ENCODE data around the gene NQO2.
"Not testable (repeated sequence)": the region's sequence is repeated elsewhere in the genome, so short reads cannot be mapped to it uniquely, and the experiment has no call there.

Gene NQO2

DNA sequence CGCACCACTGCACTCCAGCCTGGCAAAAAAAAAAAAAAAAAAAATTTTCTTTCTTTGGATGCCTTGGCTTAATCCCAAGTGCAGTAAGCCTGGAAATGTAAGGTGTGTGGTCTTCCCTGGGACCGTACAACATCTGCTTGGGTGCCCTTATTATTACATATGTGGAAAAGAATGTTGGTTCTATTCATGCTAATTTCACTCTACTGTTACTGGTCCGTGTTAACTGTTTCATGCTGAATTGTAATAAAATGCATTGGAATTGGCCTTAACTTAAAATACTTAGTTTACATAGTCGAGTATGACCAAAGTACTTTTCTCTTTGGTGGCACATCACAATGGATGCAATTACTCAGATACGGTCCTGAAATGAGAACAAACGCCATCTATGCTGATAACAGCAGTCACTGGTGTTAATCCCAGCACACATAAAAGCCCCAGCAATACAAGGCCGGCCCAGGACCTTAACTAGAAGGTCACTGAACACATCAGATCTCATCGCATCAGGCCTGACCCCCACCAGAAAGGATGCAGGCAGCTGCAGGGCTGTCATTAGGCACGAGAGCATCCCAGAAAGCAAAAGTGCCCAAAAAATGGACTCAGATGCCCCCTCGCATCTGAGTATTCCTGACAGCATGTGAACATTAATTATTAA lies 29.5 kb upstream of the NQO2 start:
- no peak for DNase-seq (ENCODE audit: extremely low read depth, insufficient read length)
- TF ChIP-seq, protein P1, sequence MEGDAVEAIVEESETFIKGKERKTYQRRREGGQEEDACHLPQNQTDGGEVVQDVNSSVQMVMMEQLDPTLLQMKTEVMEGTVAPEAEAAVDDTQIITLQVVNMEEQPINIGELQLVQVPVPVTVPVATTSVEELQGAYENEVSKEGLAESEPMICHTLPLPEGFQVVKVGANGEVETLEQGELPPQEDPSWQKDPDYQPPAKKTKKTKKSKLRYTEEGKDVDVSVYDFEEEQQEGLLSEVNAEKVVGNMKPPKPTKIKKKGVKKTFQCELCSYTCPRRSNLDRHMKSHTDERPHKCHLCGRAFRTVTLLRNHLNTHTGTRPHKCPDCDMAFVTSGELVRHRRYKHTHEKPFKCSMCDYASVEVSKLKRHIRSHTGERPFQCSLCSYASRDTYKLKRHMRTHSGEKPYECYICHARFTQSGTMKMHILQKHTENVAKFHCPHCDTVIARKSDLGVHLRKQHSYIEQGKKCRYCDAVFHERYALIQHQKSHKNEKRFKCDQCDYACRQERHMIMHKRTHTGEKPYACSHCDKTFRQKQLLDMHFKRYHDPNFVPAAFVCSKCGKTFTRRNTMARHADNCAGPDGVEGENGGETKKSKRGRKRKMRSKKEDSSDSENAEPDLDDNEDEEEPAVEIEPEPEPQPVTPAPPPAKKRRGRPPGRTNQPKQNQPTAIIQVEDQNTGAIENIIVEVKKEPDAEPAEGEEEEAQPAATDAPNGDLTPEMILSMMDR (IDR thresholded peaks at IDR 0.05; ENCODE audit: insufficient read depth, low read length, poor library complexity, severe bottlenecking) = no peak
- no peak overlapping the region for H3K4me3 ChIP-seq (replicated peaks; ENCODE audit: low read depth, low read length)

DNA sequence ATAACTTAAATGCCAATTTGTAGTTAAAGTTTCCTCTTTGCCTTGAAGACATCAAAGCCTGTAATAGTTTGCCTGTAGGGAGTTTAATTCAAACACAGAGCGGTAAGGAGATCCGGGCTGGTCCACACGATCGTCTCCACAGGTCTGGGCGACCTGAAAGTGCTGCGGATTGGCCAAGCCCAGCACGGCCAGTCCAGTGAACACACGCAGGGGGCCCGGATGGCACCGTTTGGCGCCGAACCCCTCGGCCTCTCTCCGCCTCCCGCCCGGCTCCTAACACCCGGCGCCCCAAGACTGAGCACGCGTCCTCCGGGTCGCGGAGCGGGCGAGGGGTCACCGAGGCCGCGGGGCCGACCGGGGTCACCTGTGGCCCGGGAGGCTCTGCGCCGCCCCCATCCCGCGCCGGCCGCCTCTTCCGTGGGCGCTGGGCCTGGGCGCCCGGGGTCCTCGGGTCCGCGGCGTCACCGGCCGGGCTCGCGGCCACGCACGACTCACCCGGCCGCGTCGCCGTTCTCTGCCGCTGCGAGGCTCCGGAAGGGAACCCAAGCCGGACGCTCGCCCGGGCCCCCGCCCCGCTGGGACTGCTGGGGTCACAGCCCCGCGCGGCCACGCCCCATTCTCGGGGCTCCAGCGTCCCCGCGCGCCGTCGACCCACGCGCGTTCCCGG lies 28.8 kb upstream of the NQO2 start:
- TF ChIP-seq, protein P1 (IDR thresholded peaks at IDR 0.05; ENCODE audit: insufficient read depth, low read length, poor library complexity, severe bottlenecking) = no peak
- no peak overlapping the region; the same call in 1 of the 2 replicates for H3K4me3 ChIP-seq (replicated peaks; ENCODE audit: low read depth, low read length)
- no peak for DNase-seq (ENCODE audit: extremely low read depth, insufficient read length)
- no peaks in the 10 kb centered on the region for H3K36me3 ChIP-seq (ENCODE audit: control insufficient read depth, insufficient read depth, low read length)
- H3K27me3 ChIP-seq (replicated peaks; ENCODE audit: control insufficient read depth, insufficient read depth, low read length) = peaks cover 1% of the 10 kb centered on the region

More for the DNA sequence above, 29.5 kb upstream of the NQO2 start:
- Histone ChIP-seq H3K27me3 (replicated peaks; ENCODE audit: control insufficient read depth, insufficient read depth, low read length) (peaks cover 1% of the 10 kb centered on the region), H3K36me3 (ENCODE audit: control insufficient read depth, insufficient read depth, low read length) (no peaks in the 10 kb centered on the region)

DNA sequence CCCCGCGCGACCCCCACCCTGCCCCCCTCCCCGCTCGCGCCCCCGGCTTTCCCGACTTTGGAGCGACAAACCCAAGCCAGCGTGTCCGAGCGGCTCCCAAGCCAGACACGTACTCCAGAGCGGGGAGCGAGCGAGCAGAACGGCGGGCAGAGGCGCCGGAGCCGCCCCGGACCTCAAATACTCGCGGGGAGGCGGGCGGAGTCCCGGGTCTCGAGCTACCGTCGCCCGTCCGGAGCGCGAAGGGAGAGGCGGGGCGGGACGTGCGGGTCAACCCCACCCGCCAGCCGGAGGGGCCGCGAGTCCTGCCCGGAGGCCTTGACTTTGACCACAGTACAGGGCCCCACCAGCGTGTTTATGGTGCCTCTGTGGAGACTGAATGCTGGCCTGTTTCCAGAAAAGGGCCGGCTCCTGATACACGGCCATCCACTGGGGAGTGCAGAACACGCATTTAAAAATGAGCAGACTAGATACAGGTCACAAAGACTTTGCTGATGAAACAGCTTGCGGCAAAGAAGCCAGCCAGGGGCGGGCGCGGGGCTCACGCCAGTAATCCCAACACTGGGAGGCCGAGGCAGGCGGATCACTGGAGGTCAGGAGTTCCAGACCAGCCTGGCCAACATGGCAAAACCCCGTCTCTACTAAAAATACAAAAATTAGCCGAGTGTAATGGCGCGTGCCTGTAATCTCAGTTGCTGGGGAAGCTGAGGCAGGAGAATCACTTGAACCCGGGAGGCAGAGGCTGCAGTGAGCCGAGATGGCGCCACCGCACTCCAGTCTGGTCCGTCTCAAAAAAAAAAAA lies 28.1 kb upstream of the NQO2 start, which contains the start of gene SERPINB6:
SERPINB6 (minus strand) TSS at position 148 of the 799 bp plus-strand sequence. CDS start 12,235 bp downstream, outside the sequence.
- peaks cover 1% of the 10 kb centered on the region for H3K27me3 ChIP-seq (replicated peaks; ENCODE audit: control insufficient read depth, insufficient read depth, low read length)
- H3K4me3 ChIP-seq (replicated peaks; ENCODE audit: low read depth, low read length) = peak within 1 kb of the TSS; percentile 27
- TF ChIP-seq, protein P1 (IDR thresholded peaks at IDR 0.05; ENCODE audit: insufficient read depth, low read length, poor library complexity, severe bottlenecking) = no peak
- no peaks in the 10 kb centered on the region for H3K36me3 ChIP-seq (ENCODE audit: control insufficient read depth, insufficient read depth, low read length)
- DNase-seq (ENCODE audit: extremely low read depth, insufficient read length) = no peak

DNA sequence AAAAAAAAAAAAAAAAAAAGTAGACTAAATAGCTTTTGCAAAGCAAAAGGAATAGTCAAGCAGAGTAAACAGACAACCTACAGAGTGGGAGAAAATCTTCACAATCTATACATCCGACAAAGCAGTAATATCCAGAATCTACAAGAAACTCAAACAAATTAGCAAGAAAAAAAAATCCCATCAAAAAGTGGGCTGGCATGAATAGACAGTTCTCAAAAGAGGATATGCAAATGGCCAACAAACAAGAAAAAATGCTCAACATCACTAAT lies 27.5 kb upstream of the NQO2 start:
- H3K36me3 ChIP-seq (ENCODE audit: control insufficient read depth, insufficient read depth, low read length); H3K27me3 ChIP-seq (replicated peaks; ENCODE audit: control insufficient read depth, insufficient read depth, low read length); DNase-seq (ENCODE audit: extremely low read depth, insufficient read length); H3K4me3 ChIP-seq (replicated peaks; ENCODE audit: low read depth, low read length): not testable (repeated sequence)

DNA sequence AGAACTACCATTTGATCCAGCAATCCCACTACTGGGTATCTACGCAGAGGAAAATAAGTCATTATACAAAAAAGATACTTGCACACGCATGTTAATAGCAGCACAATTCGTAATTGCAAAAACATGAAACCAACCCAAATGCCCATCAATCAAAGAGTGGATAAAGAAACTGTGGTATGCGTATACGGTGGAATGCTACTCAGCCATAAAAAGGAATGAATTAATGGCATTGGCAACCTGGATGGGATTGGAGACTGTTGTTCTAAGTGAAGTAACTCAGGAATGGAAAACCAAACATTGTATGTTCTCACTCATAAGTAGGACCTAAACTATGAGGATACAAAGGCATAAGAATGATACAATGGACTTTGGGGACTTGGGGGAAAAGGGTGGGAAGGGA lies 27.0 kb upstream of the NQO2 start:
- not testable (repeated sequence) for DNase-seq (ENCODE audit: extremely low read depth, insufficient read length); H3K36me3 ChIP-seq (ENCODE audit: control insufficient read depth, insufficient read depth, low read length); H3K27me3 ChIP-seq (replicated peaks; ENCODE audit: control insufficient read depth, insufficient read depth, low read length); H3K4me3 ChIP-seq (replicated peaks; ENCODE audit: low read depth, low read length)

DNA sequence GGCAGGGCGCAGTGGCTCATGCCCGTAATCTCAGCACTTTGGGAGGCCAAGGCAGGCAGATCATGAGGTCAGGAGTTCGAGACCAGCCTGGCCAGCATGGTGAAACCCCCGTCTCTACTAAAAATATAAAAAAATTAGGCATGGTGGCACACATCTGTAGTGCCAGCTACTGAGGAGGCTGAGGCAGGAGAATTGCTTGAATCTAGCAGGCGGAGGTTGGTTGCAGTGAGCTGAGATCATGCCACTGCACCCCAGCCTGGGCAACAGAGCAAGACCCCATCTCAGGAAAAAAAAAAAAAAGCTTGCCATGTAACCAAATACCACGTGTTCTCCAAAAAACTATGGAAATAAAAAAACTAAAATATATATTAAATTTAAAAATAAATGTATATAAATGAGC lies 26.5 kb upstream of the NQO2 start:
- not testable (repeated sequence) for H3K36me3 ChIP-seq (ENCODE audit: control insufficient read depth, insufficient read depth, low read length); DNase-seq (ENCODE audit: extremely low read depth, insufficient read length); H3K4me3 ChIP-seq (replicated peaks; ENCODE audit: low read depth, low read length); H3K27me3 ChIP-seq (replicated peaks; ENCODE audit: control insufficient read depth, insufficient read depth, low read length)

DNA sequence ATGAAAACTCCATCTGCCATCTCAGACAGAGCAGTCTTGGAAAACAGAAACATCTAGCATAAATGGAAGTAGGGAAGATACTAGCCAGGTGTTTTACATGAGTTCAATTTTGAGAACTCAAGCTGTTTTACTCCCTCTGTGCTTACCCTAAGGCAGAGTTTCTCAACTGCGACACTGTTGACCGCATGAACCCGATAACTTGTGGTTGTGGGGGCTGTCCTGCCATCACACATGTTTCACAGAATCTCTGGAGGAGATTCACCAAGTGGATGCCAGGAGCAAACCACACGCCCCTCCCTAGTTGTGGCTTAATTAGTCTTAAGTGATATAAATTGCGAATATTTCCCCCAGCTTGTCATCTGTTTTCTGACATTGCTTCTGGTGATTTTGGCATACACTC lies 26.0 kb upstream of the NQO2 start:
- H3K36me3 ChIP-seq (ENCODE audit: control insufficient read depth, insufficient read depth, low read length) = no peaks in the 10 kb centered on the region
- TF ChIP-seq, protein P1 (IDR thresholded peaks at IDR 0.05; ENCODE audit: insufficient read depth, low read length, poor library complexity, severe bottlenecking) = no peak
- H3K27me3 ChIP-seq (replicated peaks; ENCODE audit: control insufficient read depth, insufficient read depth, low read length) = peaks cover 1% of the 10 kb centered on the region
- no peak overlapping the region for H3K4me3 ChIP-seq (replicated peaks; ENCODE audit: low read depth, low read length)
- no peak for DNase-seq (ENCODE audit: extremely low read depth, insufficient read length)
